Activated naive CD4-positive, alpha-beta T cell treated with anti-CD3 and anti-CD28 coated beads, Interleukin-2, amount 10 ng/mL, durations not matched to agents 7 days and 5 days (primary cell): ENCODE data around the gene ZBTB16.

Experiments used
- CTCF ChIA-PET: fragments of 350-600 bp; sonication (Branson Sonifier 250); formaldehyde crosslinking; loops from one replicate; lab custom pipeline; 2021; ENCODE audit warnings: antibody characterized with exemption; lab: Charles Lee
- DNase-seq: peaks from one replicate; pipeline ENCODE4 v3.0.0-alpha.2; 2020
- H3K27ac Mint-ChIP-seq: one replicate; pipeline ENCODE4 v1.8.0; 2021; ENCODE audit warnings: mild to moderate bottlenecking, moderate library complexity, mixed read lengths
- H3K27me3 Mint-ChIP-seq: one replicate; pipeline ENCODE4 v1.8.0; 2021; ENCODE audit warnings: mild to moderate bottlenecking, mixed read lengths
- H3K36me3 Mint-ChIP-seq: one replicate; pipeline ENCODE4 v1.8.0; 2021; ENCODE audit warnings: mixed read lengths
- H3K4me1 Mint-ChIP-seq: one replicate; pipeline ENCODE4 v1.8.0; 2021; ENCODE audit warnings: mixed read lengths
- H3K4me3 Mint-ChIP-seq: one replicate; pipeline ENCODE4 v1.8.0; 2021; ENCODE audit warnings: mild to moderate bottlenecking, moderate library complexity, mixed read lengths
- H3K9me3 Mint-ChIP-seq: one replicate; pipeline ENCODE4 v1.8.0; 2021; ENCODE audit warnings: mixed read lengths

Gene ZBTB16

GRCh38 chr11:114159802-114160632 lies 100.5 kb downstream of the ZBTB16 start:
- peak overlapping the region; percentile 95 for H3K27ac Mint-ChIP-seq

DNA sequence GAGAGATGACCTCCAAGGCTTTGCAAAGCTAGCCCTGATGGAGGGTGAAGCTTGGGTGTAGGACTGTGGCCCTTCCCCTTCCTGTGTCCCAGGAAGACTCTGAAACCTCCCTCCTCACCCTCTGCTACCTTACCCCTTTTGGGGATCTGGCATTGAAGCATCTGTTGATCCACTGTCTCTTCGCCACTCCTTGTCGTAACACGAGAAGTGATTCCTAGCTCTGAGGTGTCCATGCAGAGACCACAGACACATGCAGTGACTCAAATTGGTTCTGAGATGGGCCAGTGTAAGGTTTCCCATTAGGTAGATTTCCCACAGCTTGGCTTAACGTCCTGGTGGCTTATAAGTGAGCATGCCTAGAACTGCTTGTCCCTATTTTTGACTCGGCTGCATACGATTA lies 101.4 kb downstream of the ZBTB16 start:
- Mint-ChIP-seq H3K4me1 (peaks cover 77% of the 10 kb centered on the region), H3K4me3 (peak overlapping the region; percentile 54), H3K9me3 (peaks cover 2% of the 10 kb centered on the region), H3K36me3 (peaks cover 16% of the 10 kb centered on the region), H3K27ac (peak overlapping the region; percentile 95), H3K27me3 (peaks cover 8% of the 10 kb centered on the region)
- DNase-seq = no peak
- CTCF ChIA-PET = interaction anchor here (0.6 to 1.8 kb wide), 4 partner anchors 10 to 101 kb away, joined by 3 to 5 read pairs (median 4); partner anchors contain the start of gene ZBTB16

More at GRCh38 chr11:114159802-114160632, 100.5 kb downstream of the ZBTB16 start:
- peaks cover 2% of the 10 kb centered on the region for H3K9me3 Mint-ChIP-seq
- H3K4me1 Mint-ChIP-seq = peaks cover 69% of the 10 kb centered on the region
- peak; percentile 98 for DNase-seq
- CTCF ChIA-PET = interaction anchor here (0.9 to 1.8 kb wide), 7 partner anchors 12 to 264 kb away, joined by 3 to 5 read pairs (median 4); partner anchors contain the start of gene ZBTB16
- H3K27me3 Mint-ChIP-seq = peaks cover 8% of the 10 kb centered on the region
- H3K4me3 Mint-ChIP-seq = peak overlapping the region; percentile 64
- peaks cover 14% of the 10 kb centered on the region for H3K36me3 Mint-ChIP-seq

DNA sequence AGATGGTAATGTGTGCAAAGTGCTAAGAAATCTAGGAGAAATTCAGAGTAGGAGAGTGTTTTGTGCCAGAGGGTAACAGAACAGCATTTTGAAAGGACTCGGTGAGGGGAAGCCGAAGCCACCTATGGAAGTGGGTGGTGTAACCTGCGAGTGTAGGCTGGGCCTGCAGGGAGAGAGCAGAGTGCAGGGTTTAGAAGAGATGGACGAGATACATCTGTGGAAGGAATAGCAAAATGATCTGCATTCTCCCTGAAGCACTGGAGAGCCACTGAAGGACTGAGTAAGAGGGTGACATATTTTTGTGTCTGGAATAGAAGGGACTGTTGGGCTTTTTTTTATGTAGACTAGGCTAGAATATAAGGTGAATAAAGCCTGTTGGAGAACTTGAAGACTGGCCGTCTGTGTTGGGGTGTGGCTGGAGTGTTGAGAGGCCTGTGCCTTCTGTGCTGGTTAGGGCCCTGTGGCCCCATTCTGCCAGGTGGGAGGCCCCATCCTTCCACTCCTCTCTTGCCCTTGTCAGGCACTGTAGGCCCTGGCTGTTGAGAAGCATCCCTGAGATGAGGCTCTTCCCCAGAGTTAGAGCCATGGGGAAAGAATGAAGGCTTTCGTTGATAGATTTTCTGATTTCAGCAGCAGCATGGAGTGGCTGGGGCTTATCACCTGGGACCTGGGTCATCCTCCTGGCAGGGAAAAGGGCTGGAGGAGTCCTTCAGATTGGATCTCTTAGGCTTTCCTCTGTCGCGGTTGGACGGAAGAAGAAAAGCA lies 102.2 kb downstream of the ZBTB16 start:
- Mint-ChIP-seq H3K27me3 (peaks cover 8% of the 10 kb centered on the region), H3K4me1 (peaks cover 84% of the 10 kb centered on the region), H3K4me3 (no peak overlapping the region), H3K9me3 (peaks cover 2% of the 10 kb centered on the region), H3K36me3 (peaks cover 18% of the 10 kb centered on the region), H3K27ac (peak overlapping the region; percentile 95)
- DNase-seq = no peak
- CTCF ChIA-PET = interaction anchor here (0.6 to 0.7 kb wide), 2 partner anchors 9 to 99 kb away, joined by 3 read pairs; no protein-coding TSS in a partner anchor

GRCh38 chr11:114162719-114163123 lies 103.2 kb downstream of the ZBTB16 start:
- Mint-ChIP-seq H3K4me3 (no peak overlapping the region), H3K36me3 (peaks cover 19% of the 10 kb centered on the region), H3K27me3 (peaks cover 8% of the 10 kb centered on the region), H3K4me1 (peaks cover 85% of the 10 kb centered on the region), H3K27ac (no peak overlapping the region), H3K9me3 (peaks cover 2% of the 10 kb centered on the region)
- CTCF ChIA-PET = interaction anchor here (1.3 kb wide), 1 partner anchor 103 kb away, joined by 3 read pairs; no protein-coding TSS in a partner anchor
- no peak for DNase-seq

- H3K27ac Mint-ChIP-seq = no peak overlapping the region
- H3K4me3 Mint-ChIP-seq = no peak overlapping the region
- H3K4me1 Mint-ChIP-seq = peaks cover 85% of the 10 kb centered on the region
- H3K27me3 Mint-ChIP-seq = peaks cover 8% of the 10 kb centered on the region
- H3K36me3 Mint-ChIP-seq = peaks cover 15% of the 10 kb centered on the region
- DNase-seq = no peak
- H3K9me3 Mint-ChIP-seq = peaks cover 2% of the 10 kb centered on the region
- CTCF ChIA-PET = interaction anchor here (1.3 kb wide), 1 partner anchor 103 kb away, joined by 3 read pairs; no protein-coding TSS in a partner anchor
Measured at GRCh38 chr11:114163229-114163631, 103.7 kb downstream of the ZBTB16 start.

- Mint-ChIP-seq H3K4me1 (peaks cover 86% of the 10 kb centered on the region), H3K4me3 (no peak overlapping the region)
- CTCF ChIA-PET = no interaction called here
Measured at GRCh38 chr11:114163830-114164401, 104.4 kb downstream of the ZBTB16 start.

DNA sequence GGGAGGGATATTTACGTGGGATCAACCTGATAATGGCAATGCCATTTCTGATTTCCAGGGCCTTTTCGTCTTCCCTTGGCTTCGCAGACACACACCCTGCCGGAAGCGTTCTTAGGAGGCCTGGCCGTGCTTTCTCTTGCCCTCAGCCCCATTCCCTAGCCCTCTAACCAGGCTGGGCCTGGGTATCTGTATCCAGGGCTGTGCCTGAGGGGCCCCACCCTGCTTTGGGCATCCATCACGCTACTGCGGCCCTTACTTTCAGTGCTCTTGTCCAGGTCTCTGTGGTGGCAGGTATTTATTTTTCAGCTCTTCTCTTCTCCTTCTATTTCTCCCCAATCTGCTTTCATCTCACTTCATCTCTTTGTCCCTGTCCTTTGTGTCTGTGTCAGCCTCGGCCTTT lies 105.0 kb downstream of the ZBTB16 start:
- Mint-ChIP-seq H3K27me3 (peaks cover 10% of the 10 kb centered on the region), H3K9me3 (peaks cover 2% of the 10 kb centered on the region), H3K4me3 (no peak overlapping the region), H3K27ac (no peak overlapping the region), H3K36me3 (peaks cover 16% of the 10 kb centered on the region), H3K4me1 (peaks cover 86% of the 10 kb centered on the region)
- no peak for DNase-seq
- CTCF ChIA-PET = no interaction called here

More at GRCh38 chr11:114163830-114164401, 104.4 kb downstream of the ZBTB16 start:
- Mint-ChIP-seq H3K27ac (no peak overlapping the region), H3K36me3 (peaks cover 12% of the 10 kb centered on the region), H3K9me3 (peaks cover 2% of the 10 kb centered on the region), H3K27me3 (peaks cover 8% of the 10 kb centered on the region)
- DNase-seq = no peak

DNA sequence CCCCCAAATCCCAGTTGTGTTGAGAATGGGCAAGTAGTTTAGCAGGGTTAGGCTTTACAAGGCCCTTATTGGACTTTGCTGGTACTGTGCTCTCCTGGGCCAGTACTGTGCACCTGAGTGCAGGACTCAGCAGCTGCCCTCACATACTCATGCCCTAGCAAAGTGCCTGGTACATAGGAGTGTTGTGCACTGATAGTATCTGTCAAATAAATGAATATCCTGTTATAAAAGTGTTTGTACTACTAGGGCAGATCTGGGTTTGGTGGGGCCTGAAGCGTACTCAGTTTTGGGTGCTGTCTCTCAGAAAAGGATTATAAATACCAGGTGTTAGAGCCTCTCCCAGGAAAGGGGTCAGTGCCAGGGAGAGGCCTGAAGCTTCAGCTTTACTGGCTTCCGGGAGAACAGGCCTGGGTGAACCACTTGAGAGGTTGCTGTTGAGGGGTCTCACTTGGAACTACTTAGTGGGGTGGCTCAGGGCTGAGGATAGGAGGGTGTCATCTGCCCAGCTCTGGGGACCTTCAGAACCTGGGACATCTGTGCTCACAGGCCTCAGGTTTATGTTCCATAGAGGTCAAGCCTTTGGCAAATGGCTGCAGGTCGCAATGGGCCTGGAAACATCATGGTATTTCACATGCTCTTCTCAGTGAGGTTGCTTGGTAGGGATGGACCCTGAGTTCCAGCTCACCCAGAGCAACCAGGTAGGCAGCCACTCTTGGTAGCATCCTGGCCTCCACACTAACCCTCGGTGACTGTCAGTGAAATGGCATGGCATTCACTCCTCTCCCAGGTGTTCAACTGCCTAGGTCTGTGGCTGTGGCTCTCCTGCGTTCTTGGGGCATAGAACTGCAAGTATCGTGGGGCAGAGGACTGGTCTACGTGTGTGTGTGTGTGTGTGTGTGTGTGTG lies 106.1 kb downstream of the ZBTB16 start:
- no peak overlapping the region for H3K4me3 Mint-ChIP-seq
- peaks cover 86% of the 10 kb centered on the region for H3K4me1 Mint-ChIP-seq
- H3K9me3 Mint-ChIP-seq = peaks cover 2% of the 10 kb centered on the region
- CTCF ChIA-PET = interaction anchor here (1.4 to 2.9 kb wide), 2 partner anchors 15 to 18 kb away, joined by 5 to 13 read pairs; no protein-coding TSS in a partner anchor
- peak overlapping the region; percentile 64 for H3K27ac Mint-ChIP-seq
- no peak for DNase-seq
- H3K36me3 Mint-ChIP-seq = peaks cover 18% of the 10 kb centered on the region
- H3K27me3 Mint-ChIP-seq = peaks cover 13% of the 10 kb centered on the region

GRCh38 chr11:114166362-114166761 lies 106.9 kb downstream of the ZBTB16 start:
- CTCF ChIA-PET = interaction anchor here (1.4 to 2.9 kb wide), 2 partner anchors 14 to 17 kb away, joined by 5 to 13 read pairs; no protein-coding TSS in a partner anchor
- Mint-ChIP-seq H3K4me3 (no peak overlapping the region), H3K27me3 (peaks cover 12% of the 10 kb centered on the region), H3K4me1 (peaks cover 85% of the 10 kb centered on the region), H3K27ac (peak overlapping the region; percentile 86), H3K36me3 (peaks cover 14% of the 10 kb centered on the region), H3K9me3 (peaks cover under 1% of the 10 kb centered on the region)
- no peak for DNase-seq

- peaks cover 85% of the 10 kb centered on the region for H3K4me1 Mint-ChIP-seq
- DNase-seq = peak; percentile 37
- CTCF ChIA-PET = interaction anchor here (0.7 to 2.9 kb wide), 4 partner anchors 13 to 94 kb away, joined by 3 to 13 read pairs (median 4); no protein-coding TSS in a partner anchor
- peak overlapping the region; percentile 86 for H3K27ac Mint-ChIP-seq
- H3K4me3 Mint-ChIP-seq = peak overlapping the region; percentile 6
- peaks cover 10% of the 10 kb centered on the region for H3K27me3 Mint-ChIP-seq
- no peaks in the 10 kb centered on the region for H3K9me3 Mint-ChIP-seq
- H3K36me3 Mint-ChIP-seq = peaks cover 11% of the 10 kb centered on the region
Measured at GRCh38 chr11:114166897-114167323, 107.4 kb downstream of the ZBTB16 start.

GRCh38 chr11:114167355-114167754 lies 107.8 kb downstream of the ZBTB16 start:
- peak overlapping the region; percentile 48 for H3K4me3 Mint-ChIP-seq
- H3K9me3 Mint-ChIP-seq = no peaks in the 10 kb centered on the region
- CTCF ChIA-PET = interaction anchor here (0.7 to 2.9 kb wide), 3 partner anchors 13 to 94 kb away, joined by 3 to 13 read pairs (median 4); no protein-coding TSS in a partner anchor
- peak overlapping the region; percentile 86 for H3K27ac Mint-ChIP-seq
- DNase-seq = no peak
- H3K36me3 Mint-ChIP-seq = peaks cover 11% of the 10 kb centered on the region
- peaks cover 85% of the 10 kb centered on the region for H3K4me1 Mint-ChIP-seq
- H3K27me3 Mint-ChIP-seq = peaks cover 10% of the 10 kb centered on the region

GRCh38 chr11:114167771-114168448 lies 108.4 kb downstream of the ZBTB16 start:
- peak overlapping the region; percentile 48 for H3K4me3 Mint-ChIP-seq
- CTCF ChIA-PET = interaction anchor here (0.9 to 2.9 kb wide), 3 partner anchors 12 to 92 kb away, joined by 3 to 13 read pairs (median 4); no protein-coding TSS in a partner anchor
- peaks cover 11% of the 10 kb centered on the region for H3K36me3 Mint-ChIP-seq
- no peaks in the 10 kb centered on the region for H3K9me3 Mint-ChIP-seq
- H3K27me3 Mint-ChIP-seq = peaks cover 10% of the 10 kb centered on the region
- no peak for DNase-seq
- peak overlapping the region; percentile 86 for H3K27ac Mint-ChIP-seq
- peaks cover 88% of the 10 kb centered on the region for H3K4me1 Mint-ChIP-seq
